ENCODE results near the gene NR2C2.

GRCh38 chr3:14927308-14927707 is 20.1 kb upstream of the NR2C2 start:
- no peak for TF ChIP-seq SP1 (CRISPR knock-in tag; conservative IDR thresholded peaks at IDR 0.05)
- TF ChIP-seq CTCF (IDR thresholded peaks at IDR 0.05) = no peak
- TF ChIP-seq ZNF121 (CRISPR knock-in tag; IDR thresholded peaks at IDR 0.05) = no peak
- TF ChIP-seq USF2 (CRISPR knock-in tag; IDR thresholded peaks at IDR 0.05) = no peak
- no peak for TF ChIP-seq AFF4 (CRISPR knock-in tag; IDR thresholded peaks at IDR 0.05; ENCODE audit: borderline replicate concordance)
